GM12875 (cell line): ENCODE data around the gene CIDEC.
A peak's percentile ranks its signal among the peaks of the same experiment; 100 is the strongest.

Experiments used
- H3K4me3 ChIP-seq: one replicate; pipeline ENCODE4 v1.5.1; 2011; ENCODE audit warnings: low read depth, low read length, control low read depth
- TF ChIP-seq, protein P1 (sequence below): IDR thresholded peaks from 2 replicates; pipeline ENCODE4 v1.5.1; 2011; ENCODE audit warnings: low read depth, mild to moderate bottlenecking, control low read depth, inconsistent platforms, low read length, moderate library complexity, borderline replicate concordance; ENCODE audit not compliant: insufficient read depth

CIDEC gene

DNA sequence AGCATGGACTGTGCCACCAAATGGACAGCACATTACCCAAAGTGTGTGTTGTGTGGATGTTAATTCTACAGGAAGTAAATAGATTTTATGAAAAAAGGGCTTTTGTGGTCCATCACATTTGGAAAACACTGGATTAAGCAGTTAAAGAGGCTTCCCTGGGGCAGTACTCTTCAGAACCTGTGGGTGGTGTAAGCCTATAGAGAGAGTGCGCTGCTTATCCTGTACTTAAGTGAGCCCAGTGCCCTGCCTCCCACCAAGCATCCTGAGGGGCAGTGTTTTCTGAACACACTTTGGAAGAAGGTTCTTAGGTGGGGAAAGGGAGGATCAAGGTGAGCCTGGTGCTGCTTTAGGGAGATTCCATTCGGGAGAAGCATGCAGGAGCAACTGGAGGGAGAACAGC, 59.1 kb downstream of the CIDEC start:
- no peak overlapping the region for H3K4me3 ChIP-seq
- TF ChIP-seq, protein P1, sequence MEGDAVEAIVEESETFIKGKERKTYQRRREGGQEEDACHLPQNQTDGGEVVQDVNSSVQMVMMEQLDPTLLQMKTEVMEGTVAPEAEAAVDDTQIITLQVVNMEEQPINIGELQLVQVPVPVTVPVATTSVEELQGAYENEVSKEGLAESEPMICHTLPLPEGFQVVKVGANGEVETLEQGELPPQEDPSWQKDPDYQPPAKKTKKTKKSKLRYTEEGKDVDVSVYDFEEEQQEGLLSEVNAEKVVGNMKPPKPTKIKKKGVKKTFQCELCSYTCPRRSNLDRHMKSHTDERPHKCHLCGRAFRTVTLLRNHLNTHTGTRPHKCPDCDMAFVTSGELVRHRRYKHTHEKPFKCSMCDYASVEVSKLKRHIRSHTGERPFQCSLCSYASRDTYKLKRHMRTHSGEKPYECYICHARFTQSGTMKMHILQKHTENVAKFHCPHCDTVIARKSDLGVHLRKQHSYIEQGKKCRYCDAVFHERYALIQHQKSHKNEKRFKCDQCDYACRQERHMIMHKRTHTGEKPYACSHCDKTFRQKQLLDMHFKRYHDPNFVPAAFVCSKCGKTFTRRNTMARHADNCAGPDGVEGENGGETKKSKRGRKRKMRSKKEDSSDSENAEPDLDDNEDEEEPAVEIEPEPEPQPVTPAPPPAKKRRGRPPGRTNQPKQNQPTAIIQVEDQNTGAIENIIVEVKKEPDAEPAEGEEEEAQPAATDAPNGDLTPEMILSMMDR = 0 out of 2 replicates have a peak, but pooled peaks have one; percentile 10

DNA sequence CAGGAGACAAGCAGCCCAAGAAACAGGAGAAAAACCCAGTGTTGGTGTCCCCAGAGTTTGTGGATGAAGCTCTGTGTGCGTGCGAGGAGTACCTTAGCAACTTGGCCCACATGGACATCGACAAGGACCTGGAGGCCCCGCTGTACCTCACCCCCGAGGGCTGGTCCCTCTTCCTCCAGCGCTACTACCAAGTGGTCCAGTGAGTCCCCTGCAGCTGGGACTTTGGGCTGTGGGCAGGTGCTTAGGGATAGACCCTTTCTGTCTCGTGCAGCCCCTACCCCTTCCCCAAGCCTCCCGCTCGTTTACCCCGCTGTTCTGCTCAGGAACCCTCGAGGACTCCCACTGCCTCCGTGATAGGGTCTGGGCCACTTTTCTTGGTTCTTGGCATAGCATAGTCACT, 59.5 kb downstream of the CIDEC start:
- no peak overlapping the region for H3K4me3 ChIP-seq
- TF ChIP-seq, protein P1 = no peak

DNA sequence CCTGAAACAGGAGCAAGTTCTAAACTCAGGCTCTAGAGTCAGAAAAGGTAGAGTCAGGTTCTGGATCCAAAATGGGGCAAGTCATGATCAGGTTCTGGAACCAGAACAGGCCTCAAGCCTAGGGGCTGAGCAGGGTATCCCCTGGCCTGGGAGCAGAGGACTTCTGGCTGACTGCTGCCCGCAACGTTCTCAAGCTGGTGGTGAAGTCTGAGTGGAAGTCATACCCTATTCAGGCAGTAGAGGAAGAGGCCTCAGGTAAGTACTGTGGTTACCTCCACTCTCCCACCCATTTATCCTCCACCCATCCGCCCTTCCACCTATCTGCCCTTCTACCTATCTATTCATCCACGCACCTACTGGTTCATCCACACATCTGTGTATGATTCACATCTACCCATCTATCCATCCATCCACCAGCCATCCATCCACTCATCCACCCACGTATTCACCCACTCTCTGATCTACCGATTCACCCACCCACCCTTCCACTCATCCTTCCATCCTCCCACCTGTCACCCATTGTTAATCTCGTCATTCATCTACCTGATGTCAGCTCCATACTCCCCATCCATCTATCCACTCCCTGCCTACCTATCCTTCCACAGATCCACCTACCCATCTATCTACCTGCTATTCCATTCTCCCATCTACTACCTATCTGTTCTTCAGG, 61.3 kb downstream of the CIDEC start:
- TF ChIP-seq, protein P1 = no peak
- H3K4me3 ChIP-seq = no peak overlapping the region

DNA sequence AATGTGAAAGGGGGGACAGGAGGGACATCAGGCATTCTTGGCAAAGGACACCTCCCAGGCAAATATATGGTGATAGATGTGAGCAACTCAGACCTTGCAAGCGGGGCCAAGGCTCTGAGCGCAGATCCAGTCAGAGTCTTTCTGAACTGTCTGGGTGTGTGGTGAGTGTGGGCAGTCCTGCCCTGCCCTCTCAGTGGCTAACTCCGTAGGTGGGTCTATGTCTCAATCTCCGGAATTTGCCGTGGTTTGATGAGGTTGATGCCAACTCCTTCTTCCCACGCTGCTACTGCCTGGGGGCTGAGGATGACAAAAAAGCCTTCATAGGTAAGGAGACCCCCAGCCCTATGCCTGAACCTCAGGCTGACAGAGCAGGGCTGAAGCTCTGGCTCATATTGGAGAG, 62.6 kb downstream of the CIDEC start:
- TF ChIP-seq, protein P1 = no peak
- no peak overlapping the region for H3K4me3 ChIP-seq
